Nephron progenitor cell (in vitro differentiated cells): ENCODE results near the gene PC.

Experiments
- DNase-seq: peaks from one replicate; pipeline ENCODE4 v3.0.0; 2021
- H3K27ac Mint-ChIP-seq: 2 replicates; pipeline ENCODE4 v1.8.0; 2021; ENCODE audit warnings: mild to moderate bottlenecking, moderate library complexity, mixed read lengths
- H3K27me3 Mint-ChIP-seq: 2 replicates; pipeline ENCODE4 v1.8.0; 2021; ENCODE audit warnings: mild to moderate bottlenecking, low read depth, mixed read lengths; ENCODE audit not compliant: poor library complexity
- H3K36me3 Mint-ChIP-seq: 2 replicates; pipeline ENCODE4 v1.8.0; 2021; ENCODE audit warnings: low read depth, mixed read lengths
- H3K4me1 Mint-ChIP-seq: 2 replicates; pipeline ENCODE4 v1.8.0; 2021; ENCODE audit warnings: mixed read lengths
- H3K4me3 Mint-ChIP-seq: 2 replicates; pipeline ENCODE4 v1.8.0; 2021; ENCODE audit warnings: mild to moderate bottlenecking, moderate library complexity, mixed read lengths
- H3K9me3 Mint-ChIP-seq: 2 replicates; pipeline ENCODE4 v1.8.0; 2021; ENCODE audit warnings: mild to moderate bottlenecking, moderate library complexity, mixed read lengths
- TF ChIP-seq, protein P1 (sequence below): fragments of 200-600 bp; sonication (generic); IDR thresholded peaks from 2 replicates; pipeline ENCODE4 v1.5.0; 2021; ENCODE audit warnings: antibody characterized with exemption

The PC gene

DNA sequence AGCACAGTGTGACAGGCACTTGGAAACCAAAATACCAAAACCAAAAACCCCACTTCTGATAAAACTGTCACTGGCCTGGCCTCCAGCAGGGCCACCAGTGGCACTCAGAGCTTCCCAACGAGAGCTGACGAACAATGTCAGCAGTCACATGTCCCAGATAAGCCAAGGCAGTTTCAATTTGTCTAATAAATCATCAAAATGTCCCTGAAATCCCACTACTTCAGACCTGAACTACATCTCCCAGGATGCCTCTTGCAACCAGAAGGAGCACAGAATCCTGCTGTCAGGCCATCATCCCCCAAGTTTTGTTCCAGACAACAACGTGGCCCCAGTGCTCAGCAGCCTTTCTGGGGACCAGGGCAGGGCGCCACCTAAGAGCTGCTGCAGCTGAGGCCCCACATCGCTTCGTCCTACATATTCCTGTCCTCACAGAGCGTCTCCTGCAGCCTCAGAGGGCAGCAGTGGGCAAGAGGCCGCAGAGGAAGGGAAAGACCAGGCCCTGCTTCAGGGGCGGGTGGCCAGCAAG lies 76.2 kb downstream of the PC start:
- H3K27me3 Mint-ChIP-seq: peaks cover 8% of the 10 kb centered on the region
- H3K36me3 Mint-ChIP-seq: peaks cover 4% of the 10 kb centered on the region
- TF ChIP-seq, protein P1, sequence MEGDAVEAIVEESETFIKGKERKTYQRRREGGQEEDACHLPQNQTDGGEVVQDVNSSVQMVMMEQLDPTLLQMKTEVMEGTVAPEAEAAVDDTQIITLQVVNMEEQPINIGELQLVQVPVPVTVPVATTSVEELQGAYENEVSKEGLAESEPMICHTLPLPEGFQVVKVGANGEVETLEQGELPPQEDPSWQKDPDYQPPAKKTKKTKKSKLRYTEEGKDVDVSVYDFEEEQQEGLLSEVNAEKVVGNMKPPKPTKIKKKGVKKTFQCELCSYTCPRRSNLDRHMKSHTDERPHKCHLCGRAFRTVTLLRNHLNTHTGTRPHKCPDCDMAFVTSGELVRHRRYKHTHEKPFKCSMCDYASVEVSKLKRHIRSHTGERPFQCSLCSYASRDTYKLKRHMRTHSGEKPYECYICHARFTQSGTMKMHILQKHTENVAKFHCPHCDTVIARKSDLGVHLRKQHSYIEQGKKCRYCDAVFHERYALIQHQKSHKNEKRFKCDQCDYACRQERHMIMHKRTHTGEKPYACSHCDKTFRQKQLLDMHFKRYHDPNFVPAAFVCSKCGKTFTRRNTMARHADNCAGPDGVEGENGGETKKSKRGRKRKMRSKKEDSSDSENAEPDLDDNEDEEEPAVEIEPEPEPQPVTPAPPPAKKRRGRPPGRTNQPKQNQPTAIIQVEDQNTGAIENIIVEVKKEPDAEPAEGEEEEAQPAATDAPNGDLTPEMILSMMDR: no peak
- no peak for DNase-seq
- H3K4me1 Mint-ChIP-seq: peaks cover 79% of the 10 kb centered on the region
- H3K27ac Mint-ChIP-seq: peak overlapping the region; percentile 36
- peak overlapping the region; percentile 14 for H3K4me3 Mint-ChIP-seq
- no peaks in the 10 kb centered on the region for H3K9me3 Mint-ChIP-seq

DNA sequence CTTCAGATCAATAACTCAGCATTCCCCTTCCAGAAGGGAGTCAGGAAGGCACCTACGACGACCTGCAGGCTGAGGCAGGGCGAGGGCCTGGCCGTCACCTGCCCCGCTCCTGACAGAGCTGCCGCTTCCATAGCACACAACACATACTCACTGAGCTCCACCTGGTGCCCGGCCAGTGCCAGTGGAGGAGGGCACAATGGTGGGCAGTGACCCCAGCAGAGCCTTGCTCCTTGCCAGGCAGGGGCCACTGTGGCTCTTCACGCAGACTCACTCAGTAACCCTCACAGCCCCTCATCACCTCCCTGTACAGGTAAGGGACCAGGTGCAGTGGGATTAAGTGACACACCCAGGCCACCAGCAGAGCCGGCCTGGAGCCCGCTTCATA lies 76.7 kb downstream of the PC start:
- Mint-ChIP-seq H3K27me3 (peaks cover 8% of the 10 kb centered on the region), H3K9me3 (no peaks in the 10 kb centered on the region), H3K27ac (peak overlapping the region; percentile 36), H3K4me1 (peaks cover 81% of the 10 kb centered on the region), H3K4me3 (peak overlapping the region; percentile 40), H3K36me3 (peaks cover 3% of the 10 kb centered on the region)
- DNase-seq: no peak
- TF ChIP-seq, protein P1: no peak

DNA sequence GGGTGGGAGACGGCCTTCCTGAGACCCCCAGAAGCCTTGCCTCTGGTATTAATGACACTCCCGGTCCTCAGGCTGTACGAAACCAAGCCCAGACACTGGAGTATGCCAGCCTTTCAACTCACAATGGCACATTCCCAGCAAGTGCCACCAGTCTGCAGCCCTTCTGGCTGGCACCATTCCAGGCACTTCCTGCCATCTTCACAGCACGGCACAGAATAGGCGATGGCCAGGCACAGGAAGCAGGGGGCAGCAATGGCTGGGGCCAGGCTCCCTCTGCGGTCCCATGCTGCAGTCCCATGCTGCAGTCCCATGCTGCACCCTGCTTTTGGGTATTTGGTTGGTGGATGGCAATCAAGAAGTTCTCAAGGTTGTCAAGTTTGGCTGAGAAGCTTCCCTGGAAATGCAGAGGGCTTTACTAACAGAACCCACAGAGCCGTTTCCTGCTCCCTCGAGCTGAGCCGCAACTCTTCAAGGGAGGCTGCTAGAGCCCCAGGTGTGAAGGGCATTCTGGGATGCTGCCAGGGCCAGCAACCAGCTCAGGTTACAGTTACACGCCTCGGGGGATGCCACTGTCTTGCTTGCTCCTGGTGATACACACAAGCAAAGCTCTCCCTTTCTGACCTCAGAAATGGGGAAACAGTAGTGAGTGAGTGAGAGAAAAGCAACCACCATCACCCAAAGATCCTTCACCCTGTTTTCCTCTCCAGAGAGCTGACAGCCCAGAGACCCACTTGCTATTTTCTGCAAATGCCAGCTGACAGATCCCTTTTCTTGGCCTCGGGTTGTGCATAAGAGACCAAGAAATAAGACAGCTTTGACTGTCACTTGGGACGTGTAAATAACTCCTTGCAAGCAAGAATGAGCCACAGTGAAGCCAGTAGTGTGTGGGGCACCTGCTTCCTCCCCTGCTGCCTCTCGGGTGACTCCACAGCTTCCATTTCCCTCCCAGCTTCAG lies 77.4 kb downstream of the PC start:
- H3K27me3 Mint-ChIP-seq: peaks cover 6% of the 10 kb centered on the region
- peak overlapping the region; percentile 36 for H3K27ac Mint-ChIP-seq
- TF ChIP-seq, protein P1: no peak
- H3K9me3 Mint-ChIP-seq: no peaks in the 10 kb centered on the region
- peaks cover 81% of the 10 kb centered on the region for H3K4me1 Mint-ChIP-seq
- DNase-seq: no peak
- no peaks in the 10 kb centered on the region for H3K36me3 Mint-ChIP-seq
- peak overlapping the region; percentile 40 for H3K4me3 Mint-ChIP-seq

DNA sequence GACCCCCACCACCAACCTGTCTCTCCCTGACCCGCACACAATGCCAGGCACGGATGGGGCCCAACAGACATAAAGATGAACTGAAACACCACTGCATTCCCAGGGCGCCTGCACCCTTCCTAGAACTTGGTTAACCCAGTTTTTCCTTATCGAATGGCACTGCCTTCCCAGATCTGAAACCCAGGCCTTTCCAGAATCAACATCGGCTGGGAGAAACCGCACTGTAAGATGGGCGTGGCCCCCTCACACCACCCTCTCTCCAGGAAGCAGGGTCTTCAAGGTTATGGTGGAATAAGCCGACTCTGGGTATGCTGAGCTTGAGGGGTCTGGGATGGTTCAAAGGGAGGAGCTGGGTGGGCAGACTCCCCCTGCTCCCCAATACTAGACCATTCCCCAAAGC lies 78.2 kb downstream of the PC start:
- Mint-ChIP-seq H3K27ac (no peak overlapping the region), H3K36me3 (no peaks in the 10 kb centered on the region), H3K27me3 (peaks cover 3% of the 10 kb centered on the region), H3K9me3 (no peaks in the 10 kb centered on the region), H3K4me1 (peaks cover 87% of the 10 kb centered on the region), H3K4me3 (no peak overlapping the region)
- no peak for DNase-seq
- TF ChIP-seq, protein P1: no peak

DNA sequence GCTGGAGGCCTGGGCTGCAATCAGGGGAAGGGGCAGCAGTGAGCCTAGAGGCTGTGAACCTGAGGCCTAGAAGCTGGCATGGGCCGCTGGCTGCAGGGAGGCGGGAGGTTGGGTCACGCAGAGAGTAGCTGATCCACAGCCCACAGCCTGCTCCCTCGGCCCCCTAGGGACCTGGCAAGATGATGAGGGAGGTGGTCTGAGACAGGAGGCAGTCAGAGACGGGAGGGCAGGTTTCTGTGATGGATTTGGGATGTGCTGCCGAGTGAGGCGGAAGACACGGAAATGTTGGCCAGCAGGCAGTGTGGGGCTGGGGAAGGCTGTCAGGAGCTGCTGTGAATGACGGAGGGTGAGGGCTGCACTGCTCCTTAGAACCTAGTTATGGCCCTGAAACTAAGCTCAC lies 78.6 kb downstream of the PC start:
- Mint-ChIP-seq H3K27ac (peak overlapping the region; percentile 49), H3K4me3 (peak overlapping the region; percentile 11), H3K9me3 (no peaks in the 10 kb centered on the region), H3K4me1 (peaks cover 91% of the 10 kb centered on the region), H3K36me3 (no peaks in the 10 kb centered on the region), H3K27me3 (peaks cover under 1% of the 10 kb centered on the region)
- TF ChIP-seq, protein P1: no peak
- DNase-seq: no peak
